ENCODE results near the gene CLDN25.

GRCh38 chr11:113781682-113782081 is 2.1 kb downstream of the CLDN25 start:
- TF ChIP-seq CTCF (IDR thresholded peaks at IDR 0.05; ENCODE audit: insufficient read depth, low read depth, low read length), result no peak
- TF ChIP-seq EZH2 (IDR thresholded peaks at IDR 0.05; ENCODE audit: insufficient read depth, low read length), result no peak

Measured in astrocyte (in vitro differentiated cells and primary cell).